GM12801 (cell line): ENCODE measurements around the gene CATSPER4.

Experiments
- CTCF ChIP-seq: IDR thresholded peaks from one replicate; pipeline ENCODE4 v1.5.1; 2011; ENCODE audit warnings: control low read depth; ENCODE audit not compliant: insufficient read length; ENCODE audit errors: extremely low read depth

CATSPER4 gene

GRCh38 chr1:26155370-26156284 is 34.8 kb upstream of the CATSPER4 start:
- TF ChIP-seq CTCF = no peak

- no peak for TF ChIP-seq CTCF
Measured at GRCh38 chr1:26156285-26157038, 33.9 kb upstream of the CATSPER4 start.

- no peak for TF ChIP-seq CTCF
Measured at GRCh38 chr1:26158271-26158907, 32.0 kb upstream of the CATSPER4 start.

- TF ChIP-seq CTCF = no peak
Measured at GRCh38 chr1:26158908-26159742, 31.3 kb upstream of the CATSPER4 start, which contains the start of gene FAM110D. Gene FAM110D, plus strand, starts transcription at chr1:26159079. Its CDS starts 2,213 bp downstream, at chr1:26161292.

- no peak for TF ChIP-seq CTCF
Measured at GRCh38 chr1:26159743-26160039, 30.7 kb upstream of the CATSPER4 start.

GRCh38 chr1:26160527-26161414 is 29.6 kb upstream of the CATSPER4 start:
- no peak for TF ChIP-seq CTCF
